B cell (primary cell): Measurements from ENCODE around the gene MROH8. TPM values are rescaled to one million over a fixed set of nuclear protein-coding genes. Genes with fewer than 3 reads are reported as not detected.

ENCODE experiments used
- ATAC-seq: fragments of 200-7000 bp; cut with Tn5 transposase; one replicate; pipeline ENCODE4 v1.10.0; 2021; ENCODE audit warnings: low read depth, mild to moderate bottlenecking, moderate number of reproducible peaks, moderate library complexity
- CTCF ChIA-PET: fragments of 350-600 bp; sonication (Branson Sonifier 250); formaldehyde crosslinking; loops from one replicate; lab custom pipeline; 2021; ENCODE audit warnings: antibody characterized with exemption, inconsistent platforms; lab: Charles Lee
- POLR2A ChIA-PET: fragments of 350-600 bp; sonication (Branson Sonifier 250); formaldehyde crosslinking; loops from one replicate; lab custom pipeline; 2021; ENCODE audit warnings: antibody characterized with exemption; lab: Charles Lee
- DNase-seq: peaks from one replicate; pipeline ENCODE4 v3.0.0; 2013
- H2AFZ ChIP-seq: 2 replicates; pipeline ENCODE4 v1.6.1; 2012; ENCODE audit warnings: mild to moderate bottlenecking, low read depth, low read length; ENCODE audit not compliant: insufficient read depth, poor library complexity, severe bottlenecking
- H3K27ac ChIP-seq, 2 donors: 1 replicate in 1 of 2; 2 replicates in 1 of 2; pipeline ENCODE4 v1.5.1; 2012 to 2013; ENCODE audit warnings: low read length in 2 of 2, mild to moderate bottlenecking in 2 of 2, moderate library complexity in 1 of 2
- H3K27me3 ChIP-seq, 4 experiments: fragments of 200-600 bp in 1 of 4; sonication (generic) in 1 of 4; replicated peaks in 1 of 4; 1 replicate in 2 of 4; 2 replicates in 2 of 4; pipeline versions ENCODE4 v1.6.1 to v1.7.0; 2013 to 2016; ENCODE audit warnings: low read length in 3 of 4, mild to moderate bottlenecking in 2 of 4, mixed read lengths in 1 of 4, moderate library complexity in 1 of 4; ENCODE audit not compliant: insufficient read depth in 4 of 4, control insufficient read depth in 3 of 4; ENCODE audit errors: control extremely low read depth in 1 of 4
- H3K36me3 ChIP-seq, 2 experiments: replicated peaks in 1 of 2; 1 replicate in 1 of 2; 2 replicates in 1 of 2; pipeline versions ENCODE4 v1.6.1 to v1.7.1; 2013; ENCODE audit warnings: low read length in 1 of 2; ENCODE audit not compliant: insufficient read depth in 2 of 2, control insufficient read depth in 1 of 2; ENCODE audit errors: control extremely low read depth in 1 of 2, extremely low read depth in 1 of 2
- H3K4me1 ChIP-seq, 2 donors: fragments of 200-600 bp in 1 of 2; sonication (generic) in 1 of 2; 1 replicate in 1 of 2; 2 replicates in 1 of 2; pipeline versions ENCODE4 v1.5.1 to v1.6.1; 2013 to 2017; ENCODE audit warnings: low read length in 2 of 2; ENCODE audit not compliant: control insufficient read depth in 2 of 2, insufficient read depth in 2 of 2
- H3K4me2 ChIP-seq: replicated peaks from 2 replicates; pipeline ENCODE3; 2012; ENCODE audit warnings: mild to moderate bottlenecking, low read depth, low read length; ENCODE audit not compliant: poor library complexity, severe bottlenecking
- H3K4me3 ChIP-seq, 5 experiments: fragments of 200-600 bp in 1 of 5; sonication (generic) in 1 of 5; 1 replicate in 3 of 5; 2 replicates in 2 of 5; pipeline versions ENCODE4 v1.5.1 to v1.7.0; 2011 to 2016; ENCODE audit warnings: low read length in 4 of 5, mild to moderate bottlenecking in 4 of 5, low read depth in 2 of 5, control low read depth in 1 of 5, moderate library complexity in 1 of 5; ENCODE audit not compliant: insufficient read depth in 1 of 5; ENCODE audit errors: control extremely low read depth in 1 of 5, extremely low read depth in 1 of 5
- H3K79me2 ChIP-seq: fragments of 200-600 bp; sonication (generic); one replicate; pipeline ENCODE4 v1.6.0; 2016; ENCODE audit warnings: low read length; ENCODE audit not compliant: control insufficient read depth, insufficient read depth
- H3K9ac ChIP-seq: fragments of 200-600 bp; sonication (generic); 2 replicates; pipeline ENCODE4 v1.6.1; 2017; ENCODE audit warnings: mild to moderate bottlenecking, low read length, moderate library complexity
- H3K9me3 ChIP-seq, 3 donors: one replicate each; pipeline versions ENCODE4 v1.6.1 to v1.7.1; 2013; ENCODE audit warnings: low read length in 2 of 3; ENCODE audit not compliant: control insufficient read depth in 2 of 3, insufficient read depth in 1 of 3; ENCODE audit errors: control extremely low read depth in 1 of 3
- H4K20me1 ChIP-seq: 2 replicates; pipeline ENCODE4 v1.6.0; 2012; ENCODE audit warnings: mild to moderate bottlenecking, low read length; ENCODE audit not compliant: insufficient read depth, control insufficient read depth, poor library complexity, severe bottlenecking
- H3K27ac Mint-ChIP-seq: one replicate; pipeline ENCODE4 v1.8.0; 2021; ENCODE audit warnings: mixed read lengths
- H3K27me3 Mint-ChIP-seq: one replicate; pipeline ENCODE4 v1.8.0; 2021; ENCODE audit warnings: mixed read lengths
- H3K4me1 Mint-ChIP-seq: one replicate; pipeline ENCODE4 v1.8.0; 2021; ENCODE audit warnings: mixed read lengths
- H3K4me3 Mint-ChIP-seq: one replicate; pipeline ENCODE4 v1.8.0; 2021; ENCODE audit warnings: mixed read lengths
- H3K9me3 Mint-ChIP-seq: one replicate; pipeline ENCODE4 v1.8.0; 2022; ENCODE audit warnings: mixed read lengths; ENCODE audit not compliant: insufficient read depth
- CTCF ChIP-seq: fragments of 200-600 bp; IDR thresholded peaks from one replicate; pipeline ENCODE4 v1.8.0; 2022; ENCODE audit warnings: antibody characterized with exemption, mild to moderate bottlenecking
- EZH2 ChIP-seq: IDR thresholded peaks from 2 replicates; pipeline ENCODE4 v1.6.1; 2012; ENCODE audit warnings: borderline replicate concordance, low read depth, mild to moderate bottlenecking, moderate library complexity, low read length; ENCODE audit not compliant: insufficient read depth, poor library complexity, severe bottlenecking
- WGBS: methylation state at CpG from one replicate; pipeline ENCODE4 v1.1.5; 2013; ENCODE audit warnings: missing lambda C conversion rate; ENCODE audit not compliant: insufficient coverage; 5-methylcytosine and 5-hydroxymethylcytosine counted together
- intact Hi-C: fragments of 100-400 bp; cut with micrococcal nuclease; formaldehyde crosslinking; loops from one replicate; pipeline ENCODE4 v1.10.0; 2022
- polyA plus RNA-seq: library from polyadenylated mRNA; depleted of rRNA; stranded (reverse); fragments of >200 nt; gene quantifications from 2 replicates; pipeline ENCODE4 v1.2.3, GENCODE V29; 2012
- total RNA-seq, 2 donors: library from RNA; stranded (reverse); fragments of 120-200 nt in 1 of 2; gene quantifications; 1 replicate in 1 of 2; 2 replicates in 1 of 2; pipeline versions ENCODE4 v1.2.3 to v1.2.4, GENCODE V29; 2013 to 2022

The MROH8 gene
- total and polyA plus RNA-seq, 2 donors (not counting 1 experiment from before 2014, with no cell fraction given), result 3.8 to 4.6 TPM

GRCh38 chr20:37218976-37219375 lies 39.6 kb upstream of the MROH8 start:
- ChIA-PET POLR2A (no interaction called here), CTCF (no interaction called here)
- no peaks in the 10 kb centered on the region for H4K20me1 ChIP-seq
- DNase-seq (no peak), ATAC-seq (no peak)
- H3K9me3 ChIP-seq, result no peaks in the 10 kb centered on the region
- H3K4me3 Mint-ChIP-seq, result no peak overlapping the region
- peaks cover 6 to 62% of the 10 kb centered on the region in 2 experiments for H3K36me3 ChIP-seq
- H3K27me3 ChIP-seq, result no peaks in the 10 kb centered on the region
- intact Hi-C loops, result no loop called here
- H3K4me1 ChIP-seq, result peaks cover 5% of the 10 kb centered on the region in 2 donors
- WGBS, result no CpG with 5 or more reads among the region's 4 CpGs
- no peak overlapping the region for H3K4me3 ChIP-seq
- H3K4me2 ChIP-seq, result no peak overlapping the region
- H3K27me3 Mint-ChIP-seq, result no peaks in the 10 kb centered on the region
- TF ChIP-seq CTCF (no peak), EZH2 (no peak)
- no peak overlapping the region for H3K27ac Mint-ChIP-seq
- no peaks in the 10 kb centered on the region for H3K79me2 ChIP-seq
- peaks cover 6% of the 10 kb centered on the region for H3K4me1 Mint-ChIP-seq
- H3K27ac ChIP-seq, result no peak overlapping the region
- H3K9ac ChIP-seq, result no peak overlapping the region
- no peak overlapping the region for H2AFZ ChIP-seq
- no peaks in the 10 kb centered on the region for H3K9me3 Mint-ChIP-seq

- CTCF ChIA-PET, result no interaction called here
- Mint-ChIP-seq H3K4me1 (peaks cover 6% of the 10 kb centered on the region), H3K9me3 (no peaks in the 10 kb centered on the region), H3K27me3 (no peaks in the 10 kb centered on the region), H3K4me3 (no peak overlapping the region), H3K27ac (no peak overlapping the region)
- ATAC-seq (no peak), DNase-seq (no peak)
- no peak for TF ChIP-seq CTCF
- WGBS, result 100% methylated on average over 4 of the region's 4 CpGs
- Histone ChIP-seq H4K20me1 (no peaks in the 10 kb centered on the region), H3K9me3 (no peaks in the 10 kb centered on the region), H3K27ac (no peak overlapping the region), H3K36me3 (peaks cover 11 to 62% of the 10 kb centered on the region in 2 experiments), H3K4me3 (no peak overlapping the region), H3K4me2 (no peak overlapping the region), H3K27me3 (no peaks in the 10 kb centered on the region), H3K79me2 (no peaks in the 10 kb centered on the region), H3K9ac (no peak overlapping the region), H3K4me1 (peaks cover 5% of the 10 kb centered on the region in 2 donors), H2AFZ (no peak overlapping the region)
- POLR2A ChIA-PET, result no interaction called here
- intact Hi-C loops, result no loop called here
These were observed 39.1 kb upstream of the MROH8 start for GRCh38 chr20:37218441-37218840.
